Nephron progenitor cell (in vitro differentiated cells): ENCODE results near the gene TOMM22.

Experiments
- DNase-seq: peaks from one replicate; pipeline ENCODE4 v3.0.0; 2021
- H3K27ac Mint-ChIP-seq: 2 replicates; pipeline ENCODE4 v1.8.0; 2021; ENCODE audit warnings: mild to moderate bottlenecking, moderate library complexity, mixed read lengths
- H3K27me3 Mint-ChIP-seq: 2 replicates; pipeline ENCODE4 v1.8.0; 2021; ENCODE audit warnings: mild to moderate bottlenecking, low read depth, mixed read lengths; ENCODE audit not compliant: poor library complexity
- H3K36me3 Mint-ChIP-seq: 2 replicates; pipeline ENCODE4 v1.8.0; 2021; ENCODE audit warnings: low read depth, mixed read lengths
- H3K4me1 Mint-ChIP-seq: 2 replicates; pipeline ENCODE4 v1.8.0; 2021; ENCODE audit warnings: mixed read lengths
- H3K4me3 Mint-ChIP-seq: 2 replicates; pipeline ENCODE4 v1.8.0; 2021; ENCODE audit warnings: mild to moderate bottlenecking, moderate library complexity, mixed read lengths
- H3K9me3 Mint-ChIP-seq: 2 replicates; pipeline ENCODE4 v1.8.0; 2021; ENCODE audit warnings: mild to moderate bottlenecking, moderate library complexity, mixed read lengths
- CTCF ChIP-seq: fragments of 200-600 bp; sonication (generic); IDR thresholded peaks from 2 replicates; pipeline ENCODE4 v1.5.0; 2021; ENCODE audit warnings: antibody characterized with exemption

The TOMM22 gene

GRCh38 chr22:38685761-38686160 is 4.0 kb downstream of the TOMM22 start:
- Mint-ChIP-seq H3K9me3 (peaks cover 24% of the 10 kb centered on the region), H3K4me1 (peaks cover 18% of the 10 kb centered on the region), H3K4me3 (no peak overlapping the region), H3K27ac (no peak overlapping the region), H3K27me3 (peaks cover 3% of the 10 kb centered on the region), H3K36me3 (peaks cover 81% of the 10 kb centered on the region)
- no peak for DNase-seq
- TF ChIP-seq CTCF = no peak

- Mint-ChIP-seq H3K27me3 (no peaks in the 10 kb centered on the region), H3K9me3 (no peaks in the 10 kb centered on the region), H3K27ac (peak overlapping the region; percentile 12), H3K4me1 (peaks cover 6% of the 10 kb centered on the region), H3K4me3 (no peak overlapping the region), H3K36me3 (peaks cover 80% of the 10 kb centered on the region)
- TF ChIP-seq CTCF = no peak
- DNase-seq = no peak
These were observed 7.9 kb downstream of the TOMM22 start for GRCh38 chr22:38689651-38690050.

- Mint-ChIP-seq H3K27ac (no peak overlapping the region), H3K9me3 (no peaks in the 10 kb centered on the region), H3K27me3 (no peaks in the 10 kb centered on the region), H3K36me3 (peaks cover 56% of the 10 kb centered on the region), H3K4me1 (peaks cover 33% of the 10 kb centered on the region), H3K4me3 (no peak overlapping the region)
- TF ChIP-seq CTCF = no peak
- DNase-seq = no peak
These were observed 12.3 kb downstream of the TOMM22 start for GRCh38 chr22:38694049-38694448.

GRCh38 chr22:38694940-38695339 is 13.2 kb downstream of the TOMM22 start:
- H3K36me3 Mint-ChIP-seq = peaks cover 47% of the 10 kb centered on the region
- no peak overlapping the region for H3K27ac Mint-ChIP-seq
- H3K4me3 Mint-ChIP-seq = no peak overlapping the region
- no peak for DNase-seq
- no peaks in the 10 kb centered on the region for H3K9me3 Mint-ChIP-seq
- peaks cover 42% of the 10 kb centered on the region for H3K4me1 Mint-ChIP-seq
- no peak for TF ChIP-seq CTCF
- no peaks in the 10 kb centered on the region for H3K27me3 Mint-ChIP-seq

- Mint-ChIP-seq H3K4me3 (peak overlapping the region; percentile 95), H3K4me1 (peaks cover 47% of the 10 kb centered on the region), H3K9me3 (no peaks in the 10 kb centered on the region), H3K36me3 (peaks cover 38% of the 10 kb centered on the region), H3K27ac (peak overlapping the region; percentile 37), H3K27me3 (no peaks in the 10 kb centered on the region)
- no peak for DNase-seq
- TF ChIP-seq CTCF = no peak
These were observed 15.1 kb downstream of the TOMM22 start for GRCh38 chr22:38696606-38697424.
